NT2/D1 (cell line): ENCODE measurements around the gene APCS.

Experiments used
- DNase-seq: peaks from one replicate; pipeline ENCODE4 v3.0.0-alpha.2; 2011; ENCODE audit warnings: low read depth, low spot score
- H3K27me3 ChIP-seq: 2 replicates; pipeline ENCODE4 v1.6.0; 2011; ENCODE audit warnings: mild to moderate bottlenecking; ENCODE audit not compliant: insufficient read length, insufficient read depth
- H3K36me3 ChIP-seq: 2 replicates; pipeline ENCODE4 v1.6.1; 2011; ENCODE audit warnings: mild to moderate bottlenecking, low read length, mixed read lengths; ENCODE audit not compliant: insufficient read depth, insufficient read length
- H3K4me1 ChIP-seq: 2 replicates; pipeline ENCODE4 v1.5.1; 2011; ENCODE audit not compliant: insufficient read depth, insufficient read length
- H3K4me3 ChIP-seq: 2 replicates; pipeline ENCODE4 v1.5.1; 2011; ENCODE audit warnings: low read depth; ENCODE audit not compliant: insufficient read length
- H3K9ac ChIP-seq: 2 replicates; pipeline ENCODE4 v1.6.0; 2011; ENCODE audit warnings: low read depth; ENCODE audit not compliant: insufficient read length
- H3K9me3 ChIP-seq: 2 replicates; pipeline ENCODE4 v1.5.1; 2011; ENCODE audit warnings: mild to moderate bottlenecking, low read length; ENCODE audit not compliant: insufficient read depth
- SUZ12 ChIP-seq: IDR thresholded peaks from 2 replicates; pipeline ENCODE4 v1.6.1; 2011; ENCODE audit not compliant: insufficient read length, insufficient read depth; ENCODE audit errors: extremely low read depth
- YY1 ChIP-seq: IDR thresholded peaks from 2 replicates; pipeline ENCODE4 v1.6.1; 2011; ENCODE audit not compliant: insufficient read length, insufficient read depth
- ZNF274 ChIP-seq: IDR thresholded peaks from 2 replicates; pipeline ENCODE4 v1.6.1; 2011; ENCODE audit warnings: mild to moderate bottlenecking, low read depth, low read length

Gene APCS

DNA sequence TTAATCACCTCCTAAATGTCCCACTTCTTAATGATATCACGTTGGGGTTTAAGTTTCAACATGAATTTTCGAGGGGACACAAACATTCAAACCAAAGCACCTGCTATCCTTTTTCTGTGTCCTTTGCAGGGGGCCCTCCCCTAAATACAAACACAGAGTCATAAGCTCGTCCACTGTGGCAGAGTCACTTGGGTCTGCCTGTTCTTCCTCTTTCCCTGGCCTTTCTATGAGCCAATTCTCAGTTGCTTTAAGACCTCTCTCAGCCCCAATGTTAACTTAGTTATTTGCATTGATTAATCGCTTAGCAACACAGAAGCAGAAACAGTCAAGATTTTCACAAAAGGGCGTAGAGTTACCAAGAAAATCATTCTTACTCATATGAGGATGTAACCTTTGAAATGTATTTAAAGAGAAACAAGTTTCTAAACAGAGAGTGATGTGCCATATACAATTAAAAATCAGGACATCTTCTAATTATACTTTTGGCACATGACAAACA is 14.9 kb downstream of the APCS start:
- H3K36me3 ChIP-seq, result no peaks in the 10 kb centered on the region
- DNase-seq, result no peak
- H3K4me3 ChIP-seq, result no peak overlapping the region
- H3K9ac ChIP-seq, result no peak overlapping the region
- H3K27me3 ChIP-seq, result no peaks in the 10 kb centered on the region
- H3K9me3 ChIP-seq, result peaks cover 29% of the 10 kb centered on the region
- H3K4me1 ChIP-seq, result peaks cover 2% of the 10 kb centered on the region
- TF ChIP-seq SUZ12 (no peak), ZNF274 (no peak), YY1 (no peak)

GRCh38 chr1:159612211-159612885 is 24.7 kb downstream of the APCS start:
- Histone ChIP-seq H3K36me3 (no peaks in the 10 kb centered on the region), H3K27me3 (no peaks in the 10 kb centered on the region), H3K9ac (no peak overlapping the region), H3K4me3 (no peak overlapping the region), H3K4me1 (no peaks in the 10 kb centered on the region), H3K9me3 (no peaks in the 10 kb centered on the region)
- DNase-seq, result no peak
- TF ChIP-seq SUZ12 (no peak), ZNF274 (no peak), YY1 (no peak)

DNA sequence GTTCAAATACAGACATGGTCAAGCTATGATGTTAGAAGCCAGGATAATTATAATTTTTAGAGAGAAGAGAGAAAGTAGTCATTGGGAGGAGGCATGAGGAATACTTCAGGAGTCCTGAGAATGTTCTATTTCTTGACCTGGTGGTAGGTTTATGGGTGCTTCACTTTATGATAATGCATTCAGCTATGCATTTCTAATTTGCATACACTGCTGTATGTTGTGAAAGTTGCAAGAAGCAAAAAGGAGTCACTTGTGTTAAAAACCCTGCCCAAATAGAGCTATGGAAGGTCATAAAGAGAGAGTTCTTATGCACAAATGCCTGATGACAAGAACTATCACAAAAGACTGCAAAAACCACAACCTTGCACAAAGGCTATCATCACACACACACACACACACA is 45.3 kb downstream of the APCS start:
- TF ChIP-seq SUZ12 (no peak), ZNF274 (no peak), YY1 (no peak)
- H3K4me3 ChIP-seq, result no peak overlapping the region
- H3K9ac ChIP-seq, result no peak overlapping the region
- no peaks in the 10 kb centered on the region for H3K9me3 ChIP-seq
- no peaks in the 10 kb centered on the region for H3K36me3 ChIP-seq
- no peaks in the 10 kb centered on the region for H3K27me3 ChIP-seq
- DNase-seq, result no peak
- no peaks in the 10 kb centered on the region for H3K4me1 ChIP-seq
